AG04449 (cell line): Measurements from ENCODE around the gene COL23A1.

ENCODE experiments used
- CTCF ChIA-PET: fragments of 350-600 bp; formaldehyde crosslinking; extraction: SDS; loops from one replicate; lab custom pipeline; 2021; ENCODE audit warnings: antibody characterized with exemption; lab: Yijun Ruan, JAX
- POLR2A ChIA-PET: fragments of 400-600, 350-600 bp; formaldehyde crosslinking; extraction: SDS; loops from one replicate; lab custom pipeline; 2020; ENCODE audit warnings: antibody characterized with exemption, inconsistent platforms; lab: Yijun Ruan, JAX
- DNase-seq: peaks from one replicate; pipeline ENCODE4 v3.0.0-alpha.2; 2010; ENCODE audit warnings: low read depth, low spot score
- H3K4me3 ChIP-seq: 2 replicates; pipeline ENCODE4 v1.5.1; 2011; ENCODE audit warnings: low read depth, mild to moderate bottlenecking, control low read depth, low read length
- CTCF ChIP-seq: IDR thresholded peaks from one replicate; pipeline ENCODE4 v1.5.1; 2011; ENCODE audit warnings: mild to moderate bottlenecking, moderate library complexity, low read length, control low read depth, inconsistent platforms; ENCODE audit not compliant: insufficient read depth; ENCODE audit errors: missing control alignments

Gene COL23A1

GRCh38 chr5:178430186-178431062 is 159.8 kb downstream of the COL23A1 start:
- no peak for DNase-seq
- CTCF ChIA-PET = no interaction called here
- POLR2A ChIA-PET = no interaction called here
- TF ChIP-seq CTCF = no peak
- H3K4me3 ChIP-seq = no peak overlapping the region

- DNase-seq = no peak
- ChIA-PET POLR2A (no interaction called here), CTCF (no interaction called here)
Observed at GRCh38 chr5:178429491-178430185, 160.6 kb downstream of the COL23A1 start.

GRCh38 chr5:178429156-178429468 is 161.1 kb downstream of the COL23A1 start:
- ChIA-PET POLR2A (no interaction called here), CTCF (no interaction called here)
- no peak overlapping the region for H3K4me3 ChIP-seq
- DNase-seq = no peak
- TF ChIP-seq CTCF = no peak

More at GRCh38 chr5:178429491-178430185, 160.6 kb downstream of the COL23A1 start:
- no peak for TF ChIP-seq CTCF
- H3K4me3 ChIP-seq = no peak overlapping the region

GRCh38 chr5:178428341-178429155 is 161.6 kb downstream of the COL23A1 start:
- ChIA-PET CTCF (no interaction called here), POLR2A (no interaction called here)
- no peak for TF ChIP-seq CTCF
- no peak for DNase-seq
- H3K4me3 ChIP-seq = no peak overlapping the region

- no peak for TF ChIP-seq CTCF
- ChIA-PET POLR2A (no interaction called here), CTCF (no interaction called here)
- DNase-seq = no peak
- no peak overlapping the region for H3K4me3 ChIP-seq
Observed at GRCh38 chr5:178427576-178428197, 162.5 kb downstream of the COL23A1 start.
